GM12891 (cell line): Measurements from ENCODE around the gene ASCC2.
"Not testable (repeated sequence)": the region's sequence is repeated elsewhere in the genome, so short reads cannot be mapped to it uniquely, and the experiment has no call there.

Source experiments
- DNase-seq: peaks from one replicate; pipeline ENCODE4 v3.0.0; 2011; ENCODE audit warnings: low spot score; ENCODE audit not compliant: insufficient read length
- FAIRE-seq: peaks from 2 replicates; lab custom pipeline; 2011; peaks lifted over from hg19 to GRCh38; lab: Jason Lieb, UNC
- PAX5 ChIP-seq: IDR thresholded peaks from 2 replicates; pipeline ENCODE4 v1.6.1; 2011; ENCODE audit warnings: low read length, moderate library complexity, mild to moderate bottlenecking; ENCODE audit not compliant: insufficient read depth, severe bottlenecking
- POLR2A ChIP-seq: IDR thresholded peaks from 2 replicates; pipeline ENCODE4 v1.6.1; 2011; ENCODE audit warnings: low read depth, low read length, control low read depth
- POLR2AphosphoS5 ChIP-seq: IDR thresholded peaks from 2 replicates; pipeline ENCODE4 v1.6.1; 2011; ENCODE audit warnings: low read depth, low read length, control low read depth
- POU2F2 ChIP-seq: IDR thresholded peaks from 2 replicates; pipeline ENCODE4 v1.6.1; 2011; ENCODE audit warnings: low read depth, mild to moderate bottlenecking, control low read depth, low read length, moderate library complexity
- SPI1 ChIP-seq: IDR thresholded peaks from 2 replicates; pipeline ENCODE4 v1.6.1; 2011; ENCODE audit warnings: low read depth, low read length, control low read depth
- TAF1 ChIP-seq: IDR thresholded peaks from 2 replicates; pipeline ENCODE4 v1.6.1; 2011; ENCODE audit warnings: low read depth, low read length, control low read depth

The ASCC2 gene

DNA sequence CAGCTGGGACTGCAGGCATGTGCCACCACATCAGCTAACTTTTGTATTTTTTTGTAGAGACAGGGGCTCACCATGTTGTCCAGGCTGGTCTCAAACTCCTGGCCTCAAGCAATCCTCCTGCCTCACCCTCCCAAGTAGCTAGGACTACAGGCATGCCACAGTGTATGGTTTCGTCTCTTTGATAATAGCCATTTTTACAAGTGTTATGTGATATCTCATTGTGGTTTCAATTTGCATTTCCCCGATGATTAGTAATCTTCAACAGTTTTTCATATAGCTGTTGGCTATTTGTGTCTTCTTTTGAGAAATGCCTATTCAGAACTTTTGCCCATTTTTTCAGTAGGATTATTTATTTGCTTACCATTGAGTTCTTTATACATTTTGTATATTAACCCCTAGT is 35.9 kb upstream of the ASCC2 start:
- FAIRE-seq (no peak), DNase-seq (no peak)
- TF ChIP-seq TAF1 (no peak), PAX5 (no peak), SPI1 (no peak), POLR2AphosphoS5 (no peak)

- no peak for DNase-seq
- FAIRE-seq, result no peak
- TF ChIP-seq TAF1, result no peak
- TF ChIP-seq PAX5, result no peak
- no peak for TF ChIP-seq POU2F2
- TF ChIP-seq SPI1, result peak; percentile 25; the same call in 1 of the 2 replicates
- TF ChIP-seq POLR2A, result no peak
Observed at GRCh38 chr22:29872989-29873388, 34.9 kb upstream of the ASCC2 start.

GRCh38 chr22:29872144-29872893 is 34.2 kb upstream of the ASCC2 start:
- no peak for TF ChIP-seq POLR2AphosphoS5
- TF ChIP-seq PAX5, result no peak
- TF ChIP-seq POU2F2, result no peak
- TF ChIP-seq SPI1, result no peak
- no peak for TF ChIP-seq TAF1
- TF ChIP-seq POLR2A, result no peak
- DNase-seq (no peak), FAIRE-seq (peak; percentile 74)

- no peak for FAIRE-seq
- no peak for TF ChIP-seq POLR2A
- no peak for TF ChIP-seq PAX5
- TF ChIP-seq POLR2AphosphoS5, result no peak
- TF ChIP-seq SPI1, result no peak
- no peak for TF ChIP-seq POU2F2
- no peak for TF ChIP-seq TAF1
- DNase-seq, result no peak
Observed at GRCh38 chr22:29871684-29872083, 33.6 kb upstream of the ASCC2 start.

GRCh38 chr22:29870574-29870973 is 32.5 kb upstream of the ASCC2 start:
- no peak for FAIRE-seq
- TF ChIP-seq POLR2AphosphoS5 (no peak), PAX5 (no peak), POU2F2 (no peak), SPI1 (no peak), TAF1 (no peak), POLR2A (no peak)
- no peak for DNase-seq

DNA sequence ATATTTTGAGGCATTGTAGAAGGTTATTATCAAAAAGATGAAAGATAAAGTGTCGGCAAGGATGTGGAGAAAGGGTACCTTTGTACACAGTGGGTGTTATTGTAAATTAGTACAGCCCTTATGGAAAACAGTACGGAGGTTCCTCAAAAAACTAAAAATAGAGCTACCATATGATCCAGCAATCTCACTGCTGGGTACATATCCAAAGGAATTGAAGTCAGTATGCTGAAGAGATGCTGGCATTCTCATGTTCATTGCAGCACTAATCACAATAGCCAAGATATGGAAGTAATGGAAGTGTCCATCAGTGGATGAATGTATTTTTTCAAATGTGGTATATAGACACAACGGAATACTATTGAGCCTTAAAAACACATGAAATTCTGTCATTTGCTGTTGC is 29.8 kb upstream of the ASCC2 start:
- TF ChIP-seq PAX5, result no peak
- TF ChIP-seq POLR2AphosphoS5, result no peak
- TF ChIP-seq POLR2A, result no peak
- TF ChIP-seq TAF1, result no peak
- no peak for TF ChIP-seq POU2F2
- TF ChIP-seq SPI1, result no peak
- no peak for DNase-seq
- FAIRE-seq, result no peak

DNA sequence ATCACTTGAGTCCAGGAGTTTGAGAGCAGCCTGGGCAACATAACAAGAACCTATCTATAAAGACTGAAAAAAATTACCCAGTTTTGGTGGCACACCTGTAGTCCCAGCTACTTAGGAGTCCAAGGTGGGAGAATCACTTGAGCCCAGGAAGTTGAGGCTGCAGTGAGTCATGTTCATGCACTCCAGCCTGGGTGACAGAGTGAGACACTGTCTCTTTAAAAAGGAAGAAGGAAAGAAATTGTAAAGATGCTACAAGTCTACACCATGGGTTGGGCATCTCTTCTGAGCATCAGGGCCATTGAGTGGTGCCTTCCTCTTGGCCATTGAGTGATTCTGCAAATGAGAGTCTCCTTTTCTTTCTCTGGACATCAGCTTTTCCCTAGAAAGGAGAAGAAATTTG is 29.2 kb upstream of the ASCC2 start:
- no peak for FAIRE-seq
- no peak for TF ChIP-seq POLR2A
- no peak for TF ChIP-seq SPI1
- TF ChIP-seq POU2F2, result no peak
- no peak for TF ChIP-seq PAX5
- TF ChIP-seq POLR2AphosphoS5, result no peak
- no peak for TF ChIP-seq TAF1

GRCh38 chr22:29865572-29865971 is 27.5 kb upstream of the ASCC2 start:
- not testable (repeated sequence) for FAIRE-seq, DNase-seq

More for the DNA sequence above, 29.2 kb upstream of the ASCC2 start:
- DNase-seq, result no peak

DNA sequence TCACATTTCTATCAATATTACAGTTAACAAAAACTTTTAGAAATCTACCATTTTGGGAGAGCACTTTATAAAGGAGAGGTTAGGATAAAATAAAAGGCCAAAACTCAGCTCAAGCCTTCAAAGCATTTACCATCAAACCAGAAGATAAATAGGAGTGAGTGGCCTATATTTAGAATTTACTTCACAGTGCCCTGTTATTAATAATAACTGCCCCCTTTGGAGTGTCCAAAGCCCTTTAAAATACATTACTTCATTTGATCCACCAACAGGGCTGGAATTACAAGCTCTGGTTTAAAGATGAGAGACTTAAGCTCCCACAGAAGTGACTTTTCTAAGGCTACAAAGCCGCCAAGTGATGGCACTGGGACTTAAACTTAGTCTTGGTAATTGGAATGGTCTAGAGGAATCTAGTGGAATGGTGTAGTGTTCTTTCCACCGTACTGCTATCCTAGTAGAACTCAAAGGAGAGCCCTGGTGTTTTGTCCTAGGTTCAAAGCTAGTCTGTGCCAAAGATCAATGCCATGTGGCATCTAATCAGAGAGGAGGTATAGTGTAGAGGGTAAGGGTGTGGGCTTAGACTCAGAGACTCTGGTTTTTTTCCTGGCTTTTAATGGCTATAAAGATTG is 23.7 kb upstream of the ASCC2 start:
- TF ChIP-seq POLR2AphosphoS5 (no peak), POU2F2 (no peak), SPI1 (no peak), PAX5 (no peak), TAF1 (no peak)
- DNase-seq (no peak), FAIRE-seq (no peak)

- no peak for TF ChIP-seq TAF1
- no peak for TF ChIP-seq PAX5
- no peak for TF ChIP-seq SPI1
- TF ChIP-seq POU2F2, result no peak
- TF ChIP-seq POLR2A, result no peak
- no peak for TF ChIP-seq POLR2AphosphoS5
- FAIRE-seq, result no peak
- DNase-seq, result no peak
Observed at GRCh38 chr22:29860006-29860766, 22.1 kb upstream of the ASCC2 start.

- FAIRE-seq, DNase-seq: not testable (repeated sequence)
Observed at GRCh38 chr22:29859030-29859429, 21.0 kb upstream of the ASCC2 start.
